Stimulated activated CD4-positive, alpha-beta T cell treated with anti-CD3 and anti-CD28 coated beads, Interleukin-1b, Interleukin-23, amount 100 ng/mL, for 48 hours (primary cell): ENCODE results near the gene PRSS57.
"Not testable (repeated sequence)": the region's sequence is repeated elsewhere in the genome, so short reads cannot be mapped to it uniquely, and the experiment has no call there.

ENCODE experiments used
- DNase-seq: peaks from one replicate; pipeline ENCODE4 v3.0.0-alpha.2; 2020

Gene PRSS57

DNA sequence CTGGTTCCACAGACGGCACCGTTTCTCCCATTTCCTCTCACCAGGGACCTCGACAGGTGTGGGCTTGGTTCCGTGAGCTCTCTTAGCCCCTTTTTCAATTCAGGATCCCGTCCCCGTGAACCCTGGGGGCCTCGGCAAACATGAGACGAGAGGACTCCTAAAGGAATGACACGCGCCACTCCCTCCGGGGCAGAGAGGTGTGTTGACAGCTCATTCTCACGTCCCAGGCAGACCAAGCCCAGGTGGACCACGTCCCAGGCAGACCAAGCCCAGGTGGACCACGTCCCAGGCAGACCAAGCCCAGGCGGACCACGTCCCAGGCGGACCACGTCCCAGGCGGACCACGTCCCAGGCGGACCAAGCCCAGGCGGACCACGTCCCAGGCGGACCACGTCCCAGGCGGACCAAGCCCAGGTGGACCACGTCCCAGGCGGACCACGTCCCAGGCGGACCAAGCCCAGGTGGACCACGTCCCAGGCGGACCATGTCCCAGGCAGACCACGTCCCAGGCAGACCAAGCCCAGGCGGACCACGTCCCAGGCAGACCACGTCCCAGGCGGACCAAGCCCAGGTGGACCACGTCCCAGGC, 28.2 kb downstream of the PRSS57 start:
- DNase-seq = not testable (repeated sequence)

DNA sequence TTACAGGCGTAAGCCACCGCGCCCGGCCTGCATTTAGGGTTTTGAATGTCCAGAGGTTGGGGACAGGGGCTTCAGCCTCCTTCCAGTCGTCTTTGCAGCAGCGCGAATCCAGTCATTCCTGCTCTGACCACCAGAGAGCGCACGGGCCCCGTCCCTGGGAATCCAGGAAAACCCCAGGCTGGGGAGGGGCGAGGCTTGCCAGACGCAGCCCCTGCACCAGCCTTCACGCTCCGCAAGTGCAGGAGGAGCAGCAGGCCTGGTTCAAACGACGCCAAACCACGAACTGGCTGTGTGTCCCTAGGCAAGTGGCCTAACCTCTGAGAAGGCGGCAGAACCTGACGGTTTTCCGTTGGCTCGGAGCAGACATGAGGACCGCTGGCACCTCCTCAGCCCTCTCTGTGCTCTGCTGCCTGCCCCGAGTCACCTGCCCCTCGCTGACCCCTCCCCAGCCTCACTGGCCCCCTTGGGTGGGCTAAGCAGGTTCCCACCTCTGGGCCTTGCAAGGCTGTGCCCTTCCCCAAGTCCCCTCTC, 30.3 kb downstream of the PRSS57 start:
- peak; percentile 80 for DNase-seq

- no peak for DNase-seq
Observed at GRCh38 chr19:663682-664117, 31.6 kb downstream of the PRSS57 start.

- DNase-seq = peak; percentile 92
Observed at GRCh38 chr19:662962-663681, 32.1 kb downstream of the PRSS57 start, which contains the start of gene RNF126. Gene RNF126, minus strand, starts transcription at chr19:663214. Its CDS starts 93 bp downstream, at chr19:663121.

DNA sequence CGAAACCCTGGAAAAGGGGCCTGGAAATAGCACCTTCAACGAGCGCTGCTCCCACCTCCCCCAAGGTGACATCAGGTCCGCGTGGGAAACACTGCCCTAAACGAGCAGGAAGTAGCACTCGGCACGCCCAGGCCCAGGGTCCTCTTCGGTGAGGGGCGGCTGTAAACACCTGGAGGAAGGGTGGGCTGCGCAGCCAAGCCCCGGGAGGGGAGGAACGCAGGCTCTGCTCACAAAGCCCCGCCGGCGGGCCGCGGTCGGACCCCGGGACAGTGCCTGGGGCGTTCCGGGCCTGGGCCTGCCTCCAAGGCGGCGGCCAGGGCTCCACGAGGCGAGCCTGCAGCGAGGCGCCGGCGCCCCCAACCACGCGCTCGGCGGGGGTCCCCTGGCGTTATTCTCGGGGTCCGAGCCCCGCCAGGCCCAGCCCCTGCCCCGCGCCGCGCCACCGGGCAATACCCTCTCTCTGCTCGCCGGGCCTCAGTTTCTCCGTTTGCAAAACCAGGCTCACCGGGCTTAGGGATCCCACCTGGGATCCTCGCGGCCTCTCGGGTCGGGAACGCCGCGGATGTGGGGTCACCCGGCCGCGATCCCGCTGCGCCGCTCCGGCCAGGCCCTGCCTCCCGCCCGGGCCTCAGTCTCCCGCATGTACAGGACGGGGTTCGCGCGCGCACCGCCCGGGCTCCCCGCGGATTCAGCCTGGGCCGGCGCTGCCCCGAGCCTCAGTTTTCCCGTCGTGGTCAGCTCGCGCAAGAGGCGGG, 32.9 kb downstream of the PRSS57 start:
- peak; percentile 77 for DNase-seq

GRCh38 chr19:661427-662196, 33.6 kb downstream of the PRSS57 start:
- DNase-seq = peak; percentile 64

GRCh38 chr19:660793-661426, 34.3 kb downstream of the PRSS57 start:
- no peak for DNase-seq

GRCh38 chr19:658916-659839, 36.1 kb downstream of the PRSS57 start:
- no peak for DNase-seq

DNA sequence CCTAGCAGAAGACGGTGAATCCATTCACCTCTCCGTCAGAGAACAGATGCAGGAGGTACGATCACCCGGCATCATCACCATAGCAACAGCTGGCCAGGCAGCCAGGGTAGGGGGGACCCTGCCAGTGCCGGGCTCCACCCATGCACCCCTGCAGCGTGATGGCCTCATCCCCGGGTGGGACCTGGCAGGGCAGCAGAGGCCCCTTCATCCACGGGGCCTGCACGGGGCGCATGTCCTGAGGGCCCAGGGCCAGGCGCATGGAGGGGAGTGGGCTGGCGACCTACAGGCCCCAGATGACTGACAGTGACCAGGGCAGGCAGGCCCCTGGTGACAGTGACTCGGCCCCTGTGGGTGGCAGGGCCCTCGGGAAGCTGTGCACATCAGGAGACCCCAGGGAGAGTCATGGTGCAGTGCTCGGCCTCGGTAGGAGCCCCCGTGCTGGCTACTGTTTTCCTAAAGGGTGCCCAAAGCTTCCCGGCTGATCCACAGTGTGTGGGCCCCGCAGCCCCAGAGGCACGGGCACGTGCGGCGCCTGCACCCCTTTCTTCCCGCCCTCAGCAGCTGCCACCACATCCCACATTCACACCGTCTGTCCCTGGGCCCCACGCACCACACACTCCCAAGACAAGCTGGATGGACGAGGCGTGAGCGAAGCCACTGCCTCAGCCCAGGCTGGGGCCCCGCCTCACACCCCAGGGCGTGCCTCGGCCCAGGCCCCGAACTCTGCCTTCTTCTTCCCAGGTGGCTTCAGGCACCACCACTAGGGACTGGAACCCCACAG, 37.0 kb downstream of the PRSS57 start:
- DNase-seq = no peak

DNA sequence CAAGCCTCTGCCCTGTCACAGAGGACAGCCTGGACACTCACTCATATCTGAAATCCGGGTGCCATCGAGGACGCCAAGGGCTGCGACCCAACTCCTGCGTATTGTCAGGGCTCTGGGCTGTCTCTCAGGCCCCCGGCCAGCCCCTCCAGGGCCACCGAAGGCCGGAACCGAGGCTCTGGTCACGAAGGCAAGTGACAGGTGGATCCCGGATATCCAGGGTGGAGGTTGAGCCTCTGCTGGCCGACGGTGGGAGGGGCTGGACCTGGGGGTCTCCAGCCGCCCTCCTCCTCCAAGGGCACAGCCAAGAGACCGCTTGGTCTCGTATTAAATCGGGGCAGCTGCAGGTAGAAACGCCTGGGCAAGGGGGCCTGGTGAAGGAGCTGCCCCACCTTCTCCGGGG, 37.6 kb downstream of the PRSS57 start:
- DNase-seq = no peak

GRCh38 chr19:656751-657559, 38.3 kb downstream of the PRSS57 start:
- no peak for DNase-seq

DNA sequence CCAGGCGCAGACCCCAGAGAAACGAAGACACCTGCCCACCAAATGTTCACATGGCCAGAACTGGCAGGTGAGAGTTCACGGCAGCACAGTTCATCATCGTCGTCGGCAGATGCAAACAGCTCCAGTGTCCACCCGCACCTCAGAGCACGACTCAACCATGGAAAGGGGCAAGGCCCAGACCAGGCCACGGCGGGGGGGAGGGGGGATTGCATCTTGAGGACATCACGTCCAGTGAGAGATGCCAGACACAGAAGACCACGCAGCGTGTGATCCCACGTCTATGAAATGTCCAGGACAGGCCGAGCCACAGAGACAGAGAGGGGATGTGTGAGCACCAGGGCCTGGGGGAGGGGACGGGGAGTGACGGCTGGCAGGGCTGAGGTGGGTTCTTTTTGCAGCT, 39.6 kb downstream of the PRSS57 start:
- no peak for DNase-seq

GRCh38 chr19:653425-653824, 41.8 kb downstream of the PRSS57 start:
- DNase-seq = no peak

DNA sequence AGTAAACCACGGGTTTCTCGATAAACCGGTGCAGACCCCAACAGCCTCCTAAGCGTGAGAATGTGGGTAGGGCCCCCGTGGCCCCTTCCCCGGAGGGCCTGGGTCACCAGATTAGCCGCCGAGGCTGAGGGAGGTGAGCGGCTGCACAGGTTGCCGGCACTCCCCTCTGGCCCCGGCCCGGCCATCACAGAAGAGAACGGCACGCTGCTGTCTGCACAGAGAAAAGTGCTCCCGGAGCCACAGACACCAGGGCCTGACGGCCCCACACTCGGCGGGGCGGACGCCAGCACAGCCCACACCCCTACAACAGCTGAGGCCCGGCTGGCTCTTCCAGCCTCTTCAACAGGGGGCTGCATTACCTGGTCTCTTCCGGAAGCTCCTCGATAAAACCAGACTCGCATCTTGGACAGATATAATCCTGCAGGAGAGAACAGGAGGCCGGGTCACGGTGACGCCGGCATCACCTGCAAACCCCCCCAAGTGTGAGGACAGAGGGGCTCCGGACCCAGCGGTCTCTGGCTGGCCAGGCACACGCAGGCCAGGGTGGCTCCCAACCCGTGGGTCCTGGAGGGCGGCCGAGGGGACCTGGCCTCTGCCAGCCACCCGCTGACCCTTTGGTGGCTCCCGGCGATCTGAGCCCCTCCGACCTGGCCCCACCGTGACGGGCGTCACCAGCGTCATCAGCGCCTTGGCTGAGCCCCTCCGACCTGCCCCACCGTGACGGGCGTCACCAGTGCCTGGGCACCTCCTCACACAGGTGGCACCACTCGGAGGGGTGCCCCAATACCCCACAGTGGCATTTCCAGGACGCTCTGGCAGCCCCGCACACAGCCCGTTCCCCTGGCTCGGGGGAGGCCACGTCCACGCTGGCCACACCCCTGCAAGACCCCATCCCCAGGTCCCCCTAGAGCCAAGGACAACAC, 42.5 kb downstream of the PRSS57 start:
- DNase-seq = no peak

GRCh38 chr19:651991-652390, 43.3 kb downstream of the PRSS57 start:
- no peak for DNase-seq

GRCh38 chr19:651114-651818, 44.0 kb downstream of the PRSS57 start:
- DNase-seq = no peak

GRCh38 chr19:650121-650520, 45.1 kb downstream of the PRSS57 start:
- no peak for DNase-seq
